Hematopoietic multipotent progenitor cell (in vitro differentiated cells): Measurements from ENCODE around the gene SQSTM1. TPM values are rescaled to one million over a fixed set of nuclear protein-coding genes. Genes with fewer than 3 reads are reported as not detected.
"Not testable (repeated sequence)": the region's sequence is repeated elsewhere in the genome, so short reads cannot be mapped to it uniquely, and the experiment has no call there.

ENCODE experiments used
- DNase-seq, 3 donors: peaks; one replicate each; pipeline ENCODE4 v3.0.0-alpha.2; 2011 to 2015; ENCODE audit warnings: low read depth in 2 of 3, low spot score in 2 of 3
- total RNA-seq: library from RNA; depleted of rRNA; stranded (reverse); fragments of >200 nt; gene quantifications from one replicate; pipeline ENCODE4 v1.2.3, GENCODE V29; 2012

SQSTM1 gene
- total RNA-seq, 1 donor: 225 TPM

- not testable (repeated sequence) for DNase-seq
Measured at GRCh38 chr5:179871533-179871932, 50.8 kb downstream of the SQSTM1 start.

- no peak for DNase-seq
Measured at GRCh38 chr5:179872055-179872827, 51.5 kb downstream of the SQSTM1 start.

GRCh38 chr5:179872828-179873575, 52.3 kb downstream of the SQSTM1 start:
- no peak for DNase-seq

DNA sequence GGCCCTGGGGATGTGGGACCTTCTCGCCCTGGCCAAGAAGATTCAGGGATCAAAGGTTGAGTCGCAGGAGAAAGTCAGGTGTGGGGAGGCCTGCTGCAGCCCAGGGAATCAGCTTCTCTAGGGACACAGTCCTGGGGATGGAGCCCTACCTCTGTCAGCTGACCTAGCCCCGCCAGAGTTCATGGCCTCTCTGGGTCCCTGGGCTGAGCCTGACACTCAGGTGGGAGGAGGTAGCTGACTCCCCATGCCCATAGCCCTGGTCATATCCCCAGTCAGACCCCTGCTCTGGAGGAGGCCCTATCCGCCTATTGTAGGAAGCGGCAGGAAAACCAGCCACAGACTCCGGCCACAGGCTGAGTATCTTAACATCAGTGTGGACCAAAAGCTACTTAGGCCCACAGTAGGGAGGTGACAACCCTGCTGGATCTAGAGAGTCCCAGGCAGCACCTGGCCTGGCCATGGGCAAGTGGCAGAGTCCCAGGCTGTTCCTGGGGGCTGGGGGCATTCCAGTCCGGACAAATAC, 52.9 kb downstream of the SQSTM1 start:
- no peak for DNase-seq

DNA sequence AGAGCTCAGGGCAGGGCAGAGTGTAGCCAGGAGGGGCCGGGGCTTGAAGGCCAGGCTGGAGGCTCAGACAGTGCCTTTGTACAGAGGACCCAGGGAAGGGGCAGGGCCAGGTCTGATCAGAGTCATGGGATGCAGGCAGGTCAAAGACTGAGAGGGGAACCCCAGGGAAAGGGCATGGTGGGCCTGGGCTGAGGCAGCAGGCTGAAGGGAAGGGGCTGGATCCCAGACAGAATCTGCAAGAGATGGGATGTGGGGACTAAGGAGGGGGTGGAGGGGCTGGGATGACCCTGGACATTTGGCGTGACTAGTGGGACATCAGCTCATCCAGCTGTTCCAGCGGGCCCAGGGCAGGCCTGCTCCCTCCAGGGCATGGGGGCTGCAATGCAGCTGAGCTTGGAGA, 53.4 kb downstream of the SQSTM1 start:
- DNase-seq: no peak

GRCh38 chr5:179874536-179875292, 54.0 kb downstream of the SQSTM1 start:
- no peak for DNase-seq

- no peak for DNase-seq
Measured at GRCh38 chr5:179875741-179876609, 55.3 kb downstream of the SQSTM1 start.

- DNase-seq: no peak
Measured at GRCh38 chr5:179876610-179876952, 55.9 kb downstream of the SQSTM1 start.

DNA sequence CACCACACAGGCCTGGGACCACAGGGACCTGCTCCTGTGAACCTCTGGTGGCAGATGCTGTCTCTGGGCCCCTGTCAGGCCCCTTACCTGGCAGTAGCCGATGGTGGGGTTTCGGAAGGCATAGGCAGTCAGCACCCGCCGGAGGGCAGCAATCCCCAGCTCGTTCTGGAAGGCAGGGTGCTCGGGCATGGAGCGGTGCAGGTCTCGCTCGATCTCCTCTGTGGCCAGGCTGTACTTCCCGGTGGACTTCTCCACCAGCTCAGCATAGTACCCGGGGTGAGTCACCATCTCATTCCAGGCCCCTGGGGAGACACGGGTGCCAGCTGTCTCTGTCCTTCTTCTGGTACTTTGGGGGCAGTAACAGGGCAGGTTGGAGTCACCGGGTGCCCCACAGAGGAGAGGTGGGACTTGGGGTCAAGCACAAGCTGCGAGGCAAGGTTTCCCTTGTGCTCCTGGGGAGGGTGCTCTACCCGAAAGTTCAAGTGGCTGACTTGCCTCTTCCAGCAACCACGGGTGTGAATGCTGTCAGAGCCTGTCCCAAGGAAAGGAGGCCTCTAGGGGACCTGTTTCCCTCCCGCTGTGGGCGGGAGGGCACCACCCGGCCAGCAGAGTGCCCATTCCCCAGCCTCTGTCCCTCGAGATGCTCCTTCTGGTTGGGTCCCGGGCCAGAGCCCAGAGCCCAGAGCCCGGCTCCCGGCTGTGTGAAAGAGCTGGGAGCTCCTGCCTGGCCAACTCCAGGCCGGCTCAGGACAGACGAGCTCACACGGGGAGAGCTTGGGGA, 57.7 kb downstream of the SQSTM1 start:
- no peak for DNase-seq

DNA sequence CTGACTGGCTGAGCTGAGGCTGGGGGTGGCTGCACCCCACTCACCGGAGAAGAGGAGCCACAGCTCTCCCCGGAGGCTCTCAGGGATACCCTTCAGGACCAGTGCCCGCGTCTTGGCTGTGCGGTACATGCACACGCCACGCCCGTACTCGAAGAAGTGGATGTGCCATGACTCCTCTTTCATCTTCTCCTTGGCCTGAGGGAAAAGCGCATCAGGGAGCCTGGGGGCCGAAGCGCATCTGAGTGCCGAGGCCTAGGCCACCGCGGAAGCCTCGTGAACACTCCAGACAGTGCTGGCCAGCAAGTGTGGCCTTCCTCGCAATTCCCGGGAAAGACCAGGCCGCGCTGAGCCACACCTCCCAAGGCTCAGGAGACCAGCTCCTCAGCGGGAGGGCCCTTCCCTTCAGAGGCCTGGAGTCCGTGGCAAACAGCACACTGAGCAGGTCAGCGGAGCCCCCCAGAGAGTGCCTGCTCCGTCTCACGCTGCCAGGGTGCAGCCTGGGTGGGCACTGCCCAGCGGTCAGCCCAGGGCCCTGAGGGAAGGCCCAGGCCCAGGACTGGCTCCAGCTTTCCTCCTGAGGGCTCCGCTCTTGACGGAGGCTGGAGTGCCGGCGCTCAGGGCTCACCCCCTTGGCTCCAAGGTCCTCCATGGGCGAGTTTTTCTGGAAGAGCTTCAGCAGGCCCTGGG, 58.4 kb downstream of the SQSTM1 start:
- DNase-seq: no peak

DNA sequence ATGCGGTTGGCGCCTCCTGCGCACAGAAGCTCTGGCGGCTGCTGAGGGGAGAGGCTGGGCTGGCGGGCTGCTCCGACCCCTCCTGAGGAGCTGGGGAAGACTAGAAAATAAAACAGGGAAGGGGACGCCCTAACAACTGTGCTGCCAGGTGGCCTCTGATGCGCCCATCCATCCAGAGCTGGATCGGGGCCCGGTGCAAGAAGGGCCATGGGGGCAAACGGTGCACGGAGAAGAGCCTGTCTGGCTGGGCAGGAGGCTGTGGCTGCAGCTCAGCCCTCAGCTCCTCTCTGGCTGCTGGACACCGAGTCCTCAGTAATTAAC, 58.9 kb downstream of the SQSTM1 start:
- no peak for DNase-seq

- DNase-seq: no peak
Measured at GRCh38 chr5:179880066-179880650, 59.5 kb downstream of the SQSTM1 start.

- no peak for DNase-seq
Measured at GRCh38 chr5:179880848-179881590, 60.3 kb downstream of the SQSTM1 start.

- no peak for DNase-seq
Measured at GRCh38 chr5:179882338-179882737, 61.6 kb downstream of the SQSTM1 start.

GRCh38 chr5:179883163-179883562, 62.5 kb downstream of the SQSTM1 start:
- no peak for DNase-seq

- no peak for DNase-seq
Measured at GRCh38 chr5:179885491-179886090, 64.9 kb downstream of the SQSTM1 start.

GRCh38 chr5:179886190-179886911, 65.6 kb downstream of the SQSTM1 start:
- no peak for DNase-seq
